ENCODE results near the gene CMTM7. TPM values are rescaled to one million over a fixed set of nuclear protein-coding genes. Genes with fewer than 3 reads are reported as not detected.

The CMTM7 gene
- total and polyA plus RNA-seq, 2 of the 13 experiments (the other 11 are each of a cell fraction or from before 2014, with no cell fraction given) = 20.9 to 21.4 TPM

- 0 out of 5 replicates have a peak, but pooled peaks cover 0 to 2% of the 10 kb centered on the region in 2 experiments for H3K36me3 ChIP-seq (replicated peaks in 1 of 2; ENCODE audit: control insufficient read depth in 1 of 2, insufficient read depth in 2 of 2, low read length in 2 of 2)
- no TSS peak for BruUV-seq (replicated peaks)
- no peaks in the 10 kb centered on the region for H3K27me3 ChIP-seq (ENCODE audit: control insufficient read depth in 1 of 2, insufficient read depth in 2 of 2, low read length in 2 of 2)
- 53% methylated on average over 2 of the region's 2 CpGs for WGBS (ENCODE audit: low lambda C conversion rate)
- POLR2A ChIA-PET = no interaction called here
- H3K4me1 ChIP-seq (ENCODE audit: insufficient read depth, low read length) = peaks cover 31% of the 10 kb centered on the region
- TF ChIP-seq STAG1 (CRISPR knock-in tag; IDR thresholded peaks at IDR 0.05) (peak; percentile 50), ZNF530 (CRISPR knock-in tag; IDR thresholded peaks at IDR 0.05; ENCODE audit: low read depth) (no peak), BCL6 (CRISPR knock-in tag; IDR thresholded peaks at IDR 0.05) (no peak), ZNF362 (CRISPR knock-in tag; IDR thresholded peaks at IDR 0.05; ENCODE audit: borderline replicate concordance) (peak; percentile 79; the same call in 1 of the 2 replicates), SMC3 (IDR thresholded peaks at IDR 0.05; ENCODE audit: low read length) (peak; percentile 7; the same call in 1 of the 2 replicates), CTCF (CRISPR knock-in tag; IDR thresholded peaks at IDR 0.05) (peak; percentile 56)
- CTCF ChIA-PET (ENCODE audit: low intra/inter-chr PET ratio, low total read pairs) = interaction anchor here (1.3 to 2.1 kb wide), 3 partner anchors 24 to 223 kb away, joined by 6 to 10 read pairs (median 9); no protein-coding TSS in a partner anchor
- DNase-seq (ENCODE audit: low spot score) (peak; percentile 62), FAIRE-seq (peak; percentile 37), ATAC-seq (no peak; the same call in 2 of the 3 replicates)
- H4K20me1 ChIP-seq (ENCODE audit: insufficient read depth, low read length) = peaks cover 3% of the 10 kb centered on the region; the same call in 1 of the 2 replicates
- peaks cover 45% of the 10 kb centered on the region for H3K79me2 ChIP-seq (ENCODE audit: insufficient read depth, low read length)
- no peak overlapping the region for H3K9ac ChIP-seq (ENCODE audit: insufficient read depth, low read depth, low read length)
- H3K4me3 ChIP-seq (replicated peaks in 1 of 3; ENCODE audit: insufficient read depth in 1 of 3, low read depth in 2 of 3, low read length in 3 of 3) = no peak overlapping the region
- no peak overlapping the region for H3K27ac ChIP-seq (ENCODE audit: extremely low read length, insufficient read depth, low read length)
- H2AFZ ChIP-seq (ENCODE audit: low read length) = no peak overlapping the region
- H3K9me3 ChIP-seq (ENCODE audit: low read length) = no peaks in the 10 kb centered on the region
- in situ Hi-C loops (cut with HindIII; ENCODE audit: extremely low pct_ligation_motif_present, low pct_unique_long_range_greater_than_20kb) (no loop called here), intact Hi-C loops (cut with micrococcal nuclease; ENCODE audit: unreplicated experiment) (loop anchor here (1.0 to 10.0 kb wide), 4 partner anchors 24 to 221 kb away; partner anchors contain the start of gene CMTM6)
- H3K4me2 ChIP-seq (ENCODE audit: low read depth, low read length) = no peak overlapping the region
These were observed 7.5 kb downstream of the CMTM7 start for GRCh38 chr3:32399030-32399620.
